IMR-90 (cell line): ENCODE results near the gene NIPAL4. TPM values are rescaled to one million over a fixed set of nuclear protein-coding genes. Genes with fewer than 3 reads are reported as not detected.
A peak's percentile ranks its signal among the peaks of the same experiment; 100 is the strongest.

Experiments
- ATAC-seq: fragments of 200-7000 bp; cut with Tn5 transposase; 2 replicates; pipeline ENCODE4 v1.9.1; 2020; ENCODE audit warnings: low read depth, mild to moderate bottlenecking, moderate library complexity
- BruUV-seq: library from RNA; stranded (reverse); fragments of 400-500 nt; replicated peaks from 2 replicates; lab custom pipeline; 2021; lab: Mats Ljungman, UMichigan
- CTCF ChIA-PET: fragments of 300-600 bp; formaldehyde crosslinking; extraction: SDS; loops from one replicate; lab custom pipeline; 2021; ENCODE audit warnings: antibody characterized with exemption; lab: Yijun Ruan, JAX
- POLR2A ChIA-PET: fragments of 300-600 bp; sonication (Branson Sonifier 250); formaldehyde crosslinking; loops from one replicate; lab custom pipeline; 2022; ENCODE audit warnings: antibody characterized with exemption; ENCODE audit not compliant: unreplicated experiment; lab: Charles Lee
- DNase-seq: peaks from one replicate; pipeline ENCODE4 v3.0.0; 2013
- H2AFZ ChIP-seq: replicated peaks from 2 replicates; pipeline ENCODE3; 2013; ENCODE audit warnings: low read length, mild to moderate bottlenecking; ENCODE audit not compliant: poor library complexity
- H2AK5ac ChIP-seq: 2 replicates; pipeline ENCODE4 v1.6.1; 2013; ENCODE audit warnings: low read depth, low read length, inconsistent platforms
- H2AK9ac ChIP-seq: replicated peaks from 2 replicates; pipeline ENCODE3; 2013; ENCODE audit warnings: mild to moderate bottlenecking, low read depth, low read length, moderate library complexity; ENCODE audit not compliant: poor library complexity
- H2BK120ac ChIP-seq: 2 replicates; pipeline ENCODE4 v1.6.1; 2013; ENCODE audit warnings: low read depth, low read length, inconsistent platforms
- H2BK15ac ChIP-seq: 3 replicates; pipeline ENCODE4 v1.6.1; 2013; ENCODE audit warnings: low read depth, low read length, inconsistent platforms
- H2BK20ac ChIP-seq: 2 replicates; pipeline ENCODE4 v1.6.1; 2013; ENCODE audit warnings: low read depth, mild to moderate bottlenecking, inconsistent platforms, low read length, moderate library complexity
- H2BK5ac ChIP-seq: 2 replicates; pipeline ENCODE4 v1.6.1; 2013; ENCODE audit warnings: mild to moderate bottlenecking, low read depth, low read length, inconsistent platforms; ENCODE audit not compliant: poor library complexity, severe bottlenecking
- H3K14ac ChIP-seq: replicated peaks from 2 replicates; pipeline ENCODE4 v1.6.1; 2013; ENCODE audit warnings: low read depth, low read length, inconsistent platforms
- H3K18ac ChIP-seq: 2 replicates; pipeline ENCODE4 v1.6.1; 2013; ENCODE audit warnings: low read depth, low read length, control low read depth
- H3K23ac ChIP-seq: 2 replicates; pipeline ENCODE4 v1.6.1; 2013; ENCODE audit warnings: low read depth, low read length, inconsistent platforms
- H3K27ac ChIP-seq: 2 replicates; pipeline ENCODE4 v1.5.1; 2013; ENCODE audit warnings: mild to moderate bottlenecking, control low read depth, low read length; ENCODE audit not compliant: insufficient read depth
- H3K27me3 ChIP-seq: 2 replicates; pipeline ENCODE4 v1.6.1; 2013; ENCODE audit warnings: low read length; ENCODE audit not compliant: control insufficient read depth, insufficient read depth
- H3K36me3 ChIP-seq: 2 replicates; pipeline ENCODE4 v1.6.1; 2013; ENCODE audit warnings: low read length, mixed read lengths; ENCODE audit not compliant: control insufficient read depth, insufficient read depth
- H3K4ac ChIP-seq: 2 replicates; pipeline ENCODE4 v1.6.1; 2013; ENCODE audit warnings: low read depth, low read length, inconsistent platforms
- H3K4me1 ChIP-seq: 2 replicates; pipeline ENCODE4 v1.6.1; 2013; ENCODE audit warnings: low read length, mixed read lengths; ENCODE audit not compliant: control insufficient read depth, insufficient read depth
- H3K4me2 ChIP-seq: 2 replicates; pipeline ENCODE4 v1.6.1; 2013; ENCODE audit warnings: low read depth, mild to moderate bottlenecking, control low read depth, low read length, moderate library complexity
- H3K4me3 ChIP-seq: 2 replicates; pipeline ENCODE4 v1.5.1; 2013; ENCODE audit warnings: low read depth, mild to moderate bottlenecking, control low read depth, low read length, moderate library complexity; ENCODE audit not compliant: insufficient read depth
- H3K56ac ChIP-seq: 2 replicates; pipeline ENCODE4 v1.6.1; 2013; ENCODE audit warnings: low read length, inconsistent platforms; ENCODE audit not compliant: insufficient read depth; ENCODE audit errors: extremely low read depth
- H3K79me1 ChIP-seq, 2 experiments: 2 replicates each; pipeline ENCODE4 v1.6.1; 2013; ENCODE audit warnings: low read length in 2 of 2, inconsistent platforms in 1 of 2, low read depth in 1 of 2
- H3K9ac ChIP-seq: 2 replicates; pipeline ENCODE4 v1.6.1; 2013; ENCODE audit warnings: low read depth, low read length, control low read depth
- H3K9me1 ChIP-seq: 2 replicates; pipeline ENCODE4 v1.6.1; 2013; ENCODE audit warnings: low read length, inconsistent platforms; ENCODE audit not compliant: insufficient read depth
- H3K9me3 ChIP-seq: 2 replicates; pipeline ENCODE4 v1.6.1; 2013; ENCODE audit warnings: low read length; ENCODE audit not compliant: control insufficient read depth, insufficient read depth
- H4K20me1 ChIP-seq: 2 replicates; pipeline ENCODE4 v1.6.1; 2013; ENCODE audit warnings: low read length, inconsistent platforms; ENCODE audit not compliant: insufficient read depth
- H4K5ac ChIP-seq: 2 replicates; pipeline ENCODE4 v1.6.1; 2013; ENCODE audit warnings: mild to moderate bottlenecking, low read depth, low read length, control low read depth
- H4K8ac ChIP-seq, 2 experiments: 2 replicates each; pipeline ENCODE4 v1.6.1; 2013; ENCODE audit warnings: low read depth in 2 of 2, low read length in 2 of 2, control low read depth in 1 of 2, inconsistent platforms in 1 of 2
- H4K91ac ChIP-seq: 2 replicates; pipeline ENCODE4 v1.6.1; 2013; ENCODE audit warnings: low read depth, low read length, inconsistent platforms; ENCODE audit not compliant: insufficient read depth
- BHLHE40 ChIP-seq: fragments of 150-350 bp; IDR thresholded peaks from 2 replicates; pipeline ENCODE4 v1.6.1; 2016; ENCODE audit warnings: mild to moderate bottlenecking, low read depth, low read length
- CEBPB ChIP-seq: IDR thresholded peaks from 2 replicates; pipeline ENCODE4 v1.6.1; 2012; ENCODE audit warnings: low read depth, low read length, improper control_type of control experiment
- CHD1 ChIP-seq: IDR thresholded peaks from 2 replicates; pipeline ENCODE4 v1.6.1; 2012; ENCODE audit warnings: low read depth, low read length, improper control_type of control experiment
- MAFK ChIP-seq: IDR thresholded peaks from 2 replicates; pipeline ENCODE4 v1.6.1; 2012; ENCODE audit warnings: low read depth, low read length, improper control_type of control experiment
- MAZ ChIP-seq: IDR thresholded peaks from 2 replicates; pipeline ENCODE4 v1.6.1; 2012; ENCODE audit warnings: low read depth, mild to moderate bottlenecking, low read length, improper control_type of control experiment, moderate library complexity, borderline replicate concordance
- MXI1 ChIP-seq: IDR thresholded peaks from 2 replicates; pipeline ENCODE4 v1.6.1; 2012; ENCODE audit warnings: low read depth, mild to moderate bottlenecking, low read length, moderate library complexity, borderline replicate concordance
- POLR2A ChIP-seq: IDR thresholded peaks from 2 replicates; pipeline ENCODE4 v1.6.1; 2012; ENCODE audit warnings: mild to moderate bottlenecking, low read depth, low read length
- RCOR1 ChIP-seq: IDR thresholded peaks from 2 replicates; pipeline ENCODE4 v1.6.1; 2012; ENCODE audit warnings: mild to moderate bottlenecking, low read length, improper control_type of control experiment; ENCODE audit not compliant: insufficient replicate concordance
- SMC3 ChIP-seq: fragments of 150-350 bp; IDR thresholded peaks from 2 replicates; pipeline ENCODE4 v1.6.1; 2016; ENCODE audit warnings: low read depth, mild to moderate bottlenecking, antibody characterized with exemption, low read length, moderate library complexity
- WGBS, 2 experiments: methylation state at CpG; one replicate each; pipeline versions ENCODE4 v1.1.5 to v1.1.7; 2013; ENCODE audit warnings: missing lambda C conversion rate in 2 of 2; ENCODE audit not compliant: insufficient read length in 1 of 2; ENCODE audit errors: extremely low coverage in 2 of 2; 5-methylcytosine and 5-hydroxymethylcytosine counted together
- dilution Hi-C: fragments of 300-500 bp; cut with HindIII; formaldehyde crosslinking; loops from one replicate; pipeline ENCODE4 v1.14.3; 2018; ENCODE audit warnings: low sequenced_read_pairs; ENCODE audit not compliant: unreplicated experiment
- in situ Hi-C: fragments of 300-500 bp; cut with MboI; formaldehyde crosslinking; loops from 3 replicates; pipeline ENCODE4 v1.14.3; 2019; ENCODE audit warnings: low sequenced_read_pairs, inconsistent platforms, mixed read lengths
- intact Hi-C: fragments of 100-400 bp; cut with micrococcal nuclease; formaldehyde crosslinking; loops from 2 replicates; pipeline ENCODE4 v1.10.0; 2022
- polyA plus RNA-seq, 3 experiments: library from polyadenylated mRNA; depleted of rRNA; stranded (reverse); fragments of >200 nt; gene quantifications; 2 replicates each; pipeline ENCODE4 v1.2.3, GENCODE V29; 2012; ENCODE audit warnings: low replicate concordance in 1 of 3
- total RNA-seq: library from RNA; depleted of rRNA; stranded (reverse); fragments of >200 nt; gene quantifications from 2 replicates; pipeline ENCODE4 v1.2.3, GENCODE V29; 2012
- TF ChIP-seq, protein P1 (sequence below): fragments of 150-350 bp; IDR thresholded peaks from 2 replicates; pipeline ENCODE4 v1.6.1; 2016; ENCODE audit warnings: low read depth, mild to moderate bottlenecking, low read length, moderate library complexity, borderline replicate concordance
- TF ChIP-seq, protein P2 (sequence below): fragments of 150-350 bp; IDR thresholded peaks from 2 replicates; pipeline ENCODE4 v1.6.1; 2017; ENCODE audit warnings: mild to moderate bottlenecking, antibody characterized with exemption, low read length, low read depth
- TF ChIP-seq, protein P3 (sequence below): conservative IDR thresholded peaks from 2 replicates; pipeline ENCODE4 v1.5.1; 2012; ENCODE audit warnings: mild to moderate bottlenecking, low read depth, low read length, improper control_type of control experiment

NIPAL4 gene
- total and polyA plus RNA-seq, 2 of the 4 experiments (the other 2 are of a cell fraction) = 0.18 to 0.39 TPM

DNA sequence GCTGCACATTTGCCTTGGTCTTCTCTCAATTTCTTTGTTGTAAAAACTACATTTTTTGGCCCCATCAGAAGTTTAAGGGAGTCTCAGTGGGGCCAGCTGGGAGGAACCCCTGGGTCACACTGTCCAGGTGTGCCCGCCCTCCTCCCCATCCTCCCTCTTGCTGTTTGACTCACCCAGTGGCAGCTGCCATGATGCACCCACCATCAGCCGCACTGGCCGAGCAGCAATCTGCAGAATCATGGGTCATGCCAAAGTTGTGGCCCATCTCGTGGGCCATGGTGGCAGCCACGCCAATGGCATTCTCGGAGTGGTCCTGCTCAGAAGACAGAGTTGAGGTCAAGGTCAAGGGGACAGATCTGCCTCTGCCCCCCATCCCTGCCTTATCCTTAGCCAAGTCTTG, 45.5 kb downstream of the NIPAL4 start:
- H3K9ac ChIP-seq = no peak overlapping the region
- 100% methylated on average over 5 of the region's 6 CpGs; no CpG with 5 or more reads in 1 of the 2 experiments for WGBS, 2 experiments
- POLR2A ChIA-PET = no interaction called here
- ATAC-seq (no peak), DNase-seq (no peak)
- no peak overlapping the region for H3K4me2 ChIP-seq
- peak overlapping the region; percentile 20; the same call in 1 of the 2 replicates for H2AK5ac ChIP-seq
- intact Hi-C loops (loop anchor here (10.0 kb wide), 1 partner anchor 209 kb away; no protein-coding TSS in a partner anchor), dilution Hi-C loops (no loop called here), in situ Hi-C loops (loop anchor here (10.0 kb wide), 1 partner anchor 209 kb away; no protein-coding TSS in a partner anchor)
- no peak overlapping the region; the same call in 1 of the 2 replicates for H3K23ac ChIP-seq
- H3K14ac ChIP-seq = no peak overlapping the region
- H3K4me1 ChIP-seq = peaks cover 16% of the 10 kb centered on the region
- no peak overlapping the region for H3K56ac ChIP-seq
- no peak overlapping the region for H2AFZ ChIP-seq
- H4K91ac ChIP-seq = peak overlapping the region; percentile 9; the same call in 1 of the 2 replicates
- peaks cover 29 to 73% of the 10 kb centered on the region in 2 experiments for H3K79me1 ChIP-seq
- H3K18ac ChIP-seq = no peak overlapping the region; the same call in 1 of the 2 replicates
- CTCF ChIA-PET = no interaction called here
- no peaks in the 10 kb centered on the region for H3K27me3 ChIP-seq
- H3K27ac ChIP-seq = no peak overlapping the region
- BruUV-seq = no TSS peak
- no peak for TF ChIP-seq SMC3
- no peak for TF ChIP-seq MAFK
- no peak for TF ChIP-seq CEBPB
- TF ChIP-seq, protein P1, sequence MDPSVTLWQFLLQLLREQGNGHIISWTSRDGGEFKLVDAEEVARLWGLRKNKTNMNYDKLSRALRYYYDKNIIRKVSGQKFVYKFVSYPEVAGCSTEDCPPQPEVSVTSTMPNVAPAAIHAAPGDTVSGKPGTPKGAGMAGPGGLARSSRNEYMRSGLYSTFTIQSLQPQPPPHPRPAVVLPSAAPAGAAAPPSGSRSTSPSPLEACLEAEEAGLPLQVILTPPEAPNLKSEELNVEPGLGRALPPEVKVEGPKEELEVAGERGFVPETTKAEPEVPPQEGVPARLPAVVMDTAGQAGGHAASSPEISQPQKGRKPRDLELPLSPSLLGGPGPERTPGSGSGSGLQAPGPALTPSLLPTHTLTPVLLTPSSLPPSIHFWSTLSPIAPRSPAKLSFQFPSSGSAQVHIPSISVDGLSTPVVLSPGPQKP = no peak
- TF ChIP-seq MAZ = no peak
- TF ChIP-seq, protein P2, sequence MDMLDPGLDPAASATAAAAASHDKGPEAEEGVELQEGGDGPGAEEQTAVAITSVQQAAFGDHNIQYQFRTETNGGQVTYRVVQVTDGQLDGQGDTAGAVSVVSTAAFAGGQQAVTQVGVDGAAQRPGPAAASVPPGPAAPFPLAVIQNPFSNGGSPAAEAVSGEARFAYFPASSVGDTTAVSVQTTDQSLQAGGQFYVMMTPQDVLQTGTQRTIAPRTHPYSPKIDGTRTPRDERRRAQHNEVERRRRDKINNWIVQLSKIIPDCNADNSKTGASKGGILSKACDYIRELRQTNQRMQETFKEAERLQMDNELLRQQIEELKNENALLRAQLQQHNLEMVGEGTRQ = no peak
- TF ChIP-seq, protein P3, sequence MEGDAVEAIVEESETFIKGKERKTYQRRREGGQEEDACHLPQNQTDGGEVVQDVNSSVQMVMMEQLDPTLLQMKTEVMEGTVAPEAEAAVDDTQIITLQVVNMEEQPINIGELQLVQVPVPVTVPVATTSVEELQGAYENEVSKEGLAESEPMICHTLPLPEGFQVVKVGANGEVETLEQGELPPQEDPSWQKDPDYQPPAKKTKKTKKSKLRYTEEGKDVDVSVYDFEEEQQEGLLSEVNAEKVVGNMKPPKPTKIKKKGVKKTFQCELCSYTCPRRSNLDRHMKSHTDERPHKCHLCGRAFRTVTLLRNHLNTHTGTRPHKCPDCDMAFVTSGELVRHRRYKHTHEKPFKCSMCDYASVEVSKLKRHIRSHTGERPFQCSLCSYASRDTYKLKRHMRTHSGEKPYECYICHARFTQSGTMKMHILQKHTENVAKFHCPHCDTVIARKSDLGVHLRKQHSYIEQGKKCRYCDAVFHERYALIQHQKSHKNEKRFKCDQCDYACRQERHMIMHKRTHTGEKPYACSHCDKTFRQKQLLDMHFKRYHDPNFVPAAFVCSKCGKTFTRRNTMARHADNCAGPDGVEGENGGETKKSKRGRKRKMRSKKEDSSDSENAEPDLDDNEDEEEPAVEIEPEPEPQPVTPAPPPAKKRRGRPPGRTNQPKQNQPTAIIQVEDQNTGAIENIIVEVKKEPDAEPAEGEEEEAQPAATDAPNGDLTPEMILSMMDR = no peak
- no peak for TF ChIP-seq CHD1
- TF ChIP-seq BHLHE40 = no peak
- no peak for TF ChIP-seq RCOR1
- no peak for TF ChIP-seq MXI1
- no peak for TF ChIP-seq POLR2A
- H2BK120ac ChIP-seq = no peak overlapping the region
- H2AK9ac ChIP-seq = no peak overlapping the region
- no peak overlapping the region for H2BK20ac ChIP-seq
- peak overlapping the region; percentile 18 for H2BK5ac ChIP-seq
- no peaks in the 10 kb centered on the region for H3K9me3 ChIP-seq
- H4K20me1 ChIP-seq = peaks cover 8% of the 10 kb centered on the region; the same call in 1 of the 2 replicates
- H3K36me3 ChIP-seq = peaks cover 36% of the 10 kb centered on the region
- H3K4me3 ChIP-seq = no peak overlapping the region
- H4K8ac ChIP-seq = no peak overlapping the region
- H3K9me1 ChIP-seq = peaks cover 26% of the 10 kb centered on the region
- no peak overlapping the region for H4K5ac ChIP-seq
- H2BK15ac ChIP-seq = no peak overlapping the region
- no peak overlapping the region for H3K4ac ChIP-seq
